PFSK-1 (cell line): ENCODE measurements around the gene TNPO1.

Experiments
- FOXP2 ChIP-seq: optimal IDR thresholded peaks from 2 replicates; pipeline ENCODE3; 2011; ENCODE audit warnings: borderline replicate concordance, control low read depth, inconsistent platforms; ENCODE audit not compliant: insufficient read depth; ENCODE audit errors: extremely low read length, extremely low read depth
- POLR2AphosphoS5 ChIP-seq: IDR thresholded peaks from 2 replicates; pipeline ENCODE4 v1.6.1; 2012; ENCODE audit warnings: low read depth, mild to moderate bottlenecking, control low read depth, low read length, moderate library complexity
- SIN3A ChIP-seq: IDR thresholded peaks from 2 replicates; pipeline ENCODE4 v1.6.1; 2012; ENCODE audit warnings: mild to moderate bottlenecking, low read length, moderate library complexity, borderline replicate concordance; ENCODE audit not compliant: insufficient read depth
- TAF1 ChIP-seq: IDR thresholded peaks from 2 replicates; pipeline ENCODE4 v1.6.1; 2012; ENCODE audit warnings: low read length, control low read depth, borderline replicate concordance; ENCODE audit not compliant: insufficient read depth
- TF ChIP-seq, protein P1 (sequence below), 2 experiments: IDR thresholded peaks; 2 replicates each; pipeline versions ENCODE4 v1.6.1 to v1.8.0; 2011 to 2012; ENCODE audit warnings: low read depth in 2 of 2, low read length in 2 of 2, control low read depth in 1 of 2, inconsistent platforms in 1 of 2, mild to moderate bottlenecking in 1 of 2, moderate library complexity in 1 of 2; ENCODE audit not compliant: insufficient read depth in 1 of 2

Gene TNPO1

DNA sequence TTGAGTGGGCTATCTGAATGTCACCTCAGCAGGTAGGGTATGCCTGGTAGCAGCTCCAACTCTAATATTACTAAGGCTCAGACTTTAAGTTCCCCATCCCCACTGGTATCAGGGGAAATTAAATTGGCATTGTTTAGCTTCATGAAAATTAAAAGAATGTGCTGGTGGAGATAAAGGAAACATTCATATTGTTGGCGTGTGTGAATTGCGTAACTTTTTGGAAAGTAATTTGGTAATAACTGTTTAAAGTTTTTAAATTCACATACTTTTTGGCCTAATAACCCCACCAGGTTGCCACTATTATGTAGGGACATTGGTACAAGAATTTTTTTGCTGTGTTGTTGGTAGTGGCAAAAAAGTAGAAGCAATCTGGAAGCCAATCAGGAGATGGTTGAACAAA, 29.4 kb downstream of the TNPO1 start:
- TF ChIP-seq TAF1: no peak
- TF ChIP-seq POLR2AphosphoS5: no peak
- no peak for TF ChIP-seq FOXP2
- no peak for TF ChIP-seq SIN3A
- TF ChIP-seq, protein P1, sequence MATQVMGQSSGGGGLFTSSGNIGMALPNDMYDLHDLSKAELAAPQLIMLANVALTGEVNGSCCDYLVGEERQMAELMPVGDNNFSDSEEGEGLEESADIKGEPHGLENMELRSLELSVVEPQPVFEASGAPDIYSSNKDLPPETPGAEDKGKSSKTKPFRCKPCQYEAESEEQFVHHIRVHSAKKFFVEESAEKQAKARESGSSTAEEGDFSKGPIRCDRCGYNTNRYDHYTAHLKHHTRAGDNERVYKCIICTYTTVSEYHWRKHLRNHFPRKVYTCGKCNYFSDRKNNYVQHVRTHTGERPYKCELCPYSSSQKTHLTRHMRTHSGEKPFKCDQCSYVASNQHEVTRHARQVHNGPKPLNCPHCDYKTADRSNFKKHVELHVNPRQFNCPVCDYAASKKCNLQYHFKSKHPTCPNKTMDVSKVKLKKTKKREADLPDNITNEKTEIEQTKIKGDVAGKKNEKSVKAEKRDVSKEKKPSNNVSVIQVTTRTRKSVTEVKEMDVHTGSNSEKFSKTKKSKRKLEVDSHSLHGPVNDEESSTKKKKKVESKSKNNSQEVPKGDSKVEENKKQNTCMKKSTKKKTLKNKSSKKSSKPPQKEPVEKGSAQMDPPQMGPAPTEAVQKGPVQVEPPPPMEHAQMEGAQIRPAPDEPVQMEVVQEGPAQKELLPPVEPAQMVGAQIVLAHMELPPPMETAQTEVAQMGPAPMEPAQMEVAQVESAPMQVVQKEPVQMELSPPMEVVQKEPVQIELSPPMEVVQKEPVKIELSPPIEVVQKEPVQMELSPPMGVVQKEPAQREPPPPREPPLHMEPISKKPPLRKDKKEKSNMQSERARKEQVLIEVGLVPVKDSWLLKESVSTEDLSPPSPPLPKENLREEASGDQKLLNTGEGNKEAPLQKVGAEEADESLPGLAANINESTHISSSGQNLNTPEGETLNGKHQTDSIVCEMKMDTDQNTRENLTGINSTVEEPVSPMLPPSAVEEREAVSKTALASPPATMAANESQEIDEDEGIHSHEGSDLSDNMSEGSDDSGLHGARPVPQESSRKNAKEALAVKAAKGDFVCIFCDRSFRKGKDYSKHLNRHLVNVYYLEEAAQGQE (IDR thresholded peaks at IDR 0.05; ENCODE audit: insufficient read depth in 1 of 2, low read depth in 2 of 2, low read length in 2 of 2): no peak

DNA sequence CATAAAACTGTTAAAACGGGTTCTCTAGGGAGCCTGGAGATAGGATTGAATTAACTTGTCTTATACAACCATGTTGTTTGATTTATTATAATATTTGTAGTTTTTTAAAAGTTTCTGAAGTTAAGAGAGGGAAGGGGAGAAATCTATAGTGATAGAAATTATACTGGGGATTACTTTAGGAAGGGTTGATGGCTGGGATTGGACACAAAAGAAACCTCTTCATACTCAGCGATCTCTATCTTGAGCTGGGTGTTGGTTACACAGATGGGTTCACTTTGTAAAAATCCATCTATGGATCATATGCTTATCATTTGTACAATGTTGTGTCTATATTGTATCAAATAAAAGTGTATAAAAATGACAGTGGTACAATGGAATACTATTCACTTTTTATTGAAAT, 30.0 kb downstream of the TNPO1 start:
- TF ChIP-seq, protein P1 (IDR thresholded peaks at IDR 0.05; ENCODE audit: insufficient read depth in 1 of 2, low read depth in 2 of 2, low read length in 2 of 2): no peak
- TF ChIP-seq SIN3A (no peak), FOXP2 (no peak), POLR2AphosphoS5 (no peak), TAF1 (no peak)

DNA sequence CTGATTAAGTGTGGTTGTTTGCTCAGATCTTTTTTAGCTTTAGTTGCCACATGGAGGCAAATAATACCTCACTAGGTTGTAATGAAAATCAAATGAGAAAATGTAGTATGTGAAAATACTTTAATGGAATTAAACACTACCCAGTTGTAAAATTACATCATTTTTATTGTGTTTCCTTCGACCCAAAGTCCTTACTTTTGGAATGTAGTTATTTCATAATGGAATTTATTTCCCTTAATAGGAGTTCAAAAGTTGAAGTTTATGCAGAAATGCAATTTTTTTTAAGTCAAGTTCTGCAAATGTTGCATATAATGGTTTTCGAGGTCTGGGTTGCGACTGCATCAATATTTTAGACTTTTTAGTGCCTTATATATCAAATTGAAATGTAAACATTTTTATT, 31.0 kb downstream of the TNPO1 start:
- TF ChIP-seq FOXP2 (no peak), SIN3A (no peak), POLR2AphosphoS5 (no peak), TAF1 (no peak)
- TF ChIP-seq, protein P1 (IDR thresholded peaks at IDR 0.05; ENCODE audit: insufficient read depth in 1 of 2, low read depth in 2 of 2, low read length in 2 of 2): no peak

DNA sequence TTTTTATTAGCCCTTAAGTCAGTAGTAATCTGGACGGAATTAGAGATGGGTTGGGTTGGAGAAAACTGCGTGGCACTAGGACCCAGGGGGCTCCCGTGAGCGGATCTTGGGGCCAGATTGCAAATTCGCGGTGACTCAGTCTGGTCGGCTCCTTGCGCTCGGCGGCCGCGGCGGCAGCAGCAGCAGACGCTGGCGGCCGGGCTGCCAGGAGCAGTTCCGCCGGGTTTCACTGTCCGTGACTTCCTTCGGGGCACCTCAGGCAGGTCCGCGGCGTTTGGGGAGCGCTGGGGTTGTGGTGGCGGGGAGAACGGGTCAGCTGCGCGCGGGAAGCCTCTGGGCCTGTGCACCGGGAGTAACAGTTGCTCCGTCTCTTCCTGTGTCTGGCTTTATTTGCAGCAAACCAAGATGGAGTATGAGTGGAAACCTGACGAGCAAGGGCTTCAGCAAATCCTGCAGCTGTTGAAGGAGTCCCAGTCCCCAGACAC, 31.6 kb downstream of the TNPO1 start:
- TF ChIP-seq SIN3A: no peak
- peak; percentile 93 for TF ChIP-seq TAF1
- TF ChIP-seq FOXP2: peak; percentile 93
- TF ChIP-seq POLR2AphosphoS5: peak; percentile 99
- TF ChIP-seq, protein P1 (IDR thresholded peaks at IDR 0.05; ENCODE audit: insufficient read depth in 1 of 2, low read depth in 2 of 2, low read length in 2 of 2): 0 out of 4 replicates have a peak, but pooled peaks of 1 of the 2 experiments have one; percentile 56
